ENCODE results near the gene INTS2. TPM values are rescaled to one million over a fixed set of nuclear protein-coding genes. Genes with fewer than 3 reads are reported as not detected.

Gene INTS2
- total RNA-seq, 1 experiment from 2014 or later: 20.8 TPM

DNA sequence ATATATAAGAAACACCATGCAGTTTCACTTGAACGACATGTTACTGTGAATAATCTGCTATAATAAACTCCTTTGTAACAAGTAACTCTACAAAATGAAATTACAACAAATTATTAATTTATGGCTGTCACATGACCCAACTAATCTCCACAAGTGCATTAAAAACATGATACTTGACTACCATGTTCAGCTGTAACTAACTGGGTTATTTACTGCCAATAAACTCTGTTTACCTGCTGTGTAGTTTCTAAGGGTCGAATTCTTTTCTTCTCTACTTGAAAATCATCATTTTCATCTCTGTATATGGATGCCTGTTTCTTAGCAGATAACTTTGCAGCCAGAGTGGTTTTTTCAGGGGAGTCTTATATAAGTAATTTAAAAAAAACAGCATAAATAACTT is 78.9 kb downstream of the INTS2 start:
- TF ChIP-seq, protein P1, sequence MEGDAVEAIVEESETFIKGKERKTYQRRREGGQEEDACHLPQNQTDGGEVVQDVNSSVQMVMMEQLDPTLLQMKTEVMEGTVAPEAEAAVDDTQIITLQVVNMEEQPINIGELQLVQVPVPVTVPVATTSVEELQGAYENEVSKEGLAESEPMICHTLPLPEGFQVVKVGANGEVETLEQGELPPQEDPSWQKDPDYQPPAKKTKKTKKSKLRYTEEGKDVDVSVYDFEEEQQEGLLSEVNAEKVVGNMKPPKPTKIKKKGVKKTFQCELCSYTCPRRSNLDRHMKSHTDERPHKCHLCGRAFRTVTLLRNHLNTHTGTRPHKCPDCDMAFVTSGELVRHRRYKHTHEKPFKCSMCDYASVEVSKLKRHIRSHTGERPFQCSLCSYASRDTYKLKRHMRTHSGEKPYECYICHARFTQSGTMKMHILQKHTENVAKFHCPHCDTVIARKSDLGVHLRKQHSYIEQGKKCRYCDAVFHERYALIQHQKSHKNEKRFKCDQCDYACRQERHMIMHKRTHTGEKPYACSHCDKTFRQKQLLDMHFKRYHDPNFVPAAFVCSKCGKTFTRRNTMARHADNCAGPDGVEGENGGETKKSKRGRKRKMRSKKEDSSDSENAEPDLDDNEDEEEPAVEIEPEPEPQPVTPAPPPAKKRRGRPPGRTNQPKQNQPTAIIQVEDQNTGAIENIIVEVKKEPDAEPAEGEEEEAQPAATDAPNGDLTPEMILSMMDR (conservative IDR thresholded peaks at IDR 0.05): no peak
- no peak overlapping the region for H3K56ac ChIP-seq (ENCODE audit: insufficient read length, low read depth, low read length)
- DNase-seq: no peak

More for the DNA sequence above, 78.9 kb downstream of the INTS2 start:
- Histone ChIP-seq H3K23ac (ENCODE audit: insufficient read length, low read depth, low read length) (no peak overlapping the region), H2BK120ac (ENCODE audit: low read depth, low read length, poor library complexity, severe bottlenecking) (no peak overlapping the region), H4K20me1 (ENCODE audit: control insufficient read depth, insufficient read depth, insufficient read length) (no peaks in the 10 kb centered on the region), H2BK15ac (ENCODE audit: low read depth, low read length) (no peak overlapping the region), H3T11ph (ENCODE audit: low read length) (no peak overlapping the region), H3K27ac (ENCODE audit: insufficient read length, low read depth, low read length) (no peak overlapping the region), H2BK5ac (ENCODE audit: insufficient read length, low read length) (no peak overlapping the region), H3K9ac (ENCODE audit: extremely low read depth, insufficient read length, low read length) (no peak overlapping the region), H4K5ac (ENCODE audit: insufficient read length, low read depth, low read length) (no peak overlapping the region), H3K27me3 (ENCODE audit: insufficient read depth, low read length) (no peaks in the 10 kb centered on the region), H3K4me1 (ENCODE audit: insufficient read depth, low read length) (no peaks in the 10 kb centered on the region), H4K91ac (ENCODE audit: insufficient read length, low read depth, low read length) (no peak overlapping the region), H2BK12ac (ENCODE audit: insufficient read length, low read depth, low read length) (no peak overlapping the region), H3K4me2 (ENCODE audit: insufficient read depth, insufficient read length, low read length) (no peak overlapping the region), H2AFZ (ENCODE audit: low read length) (no peak overlapping the region), H3K79me2 (ENCODE audit: insufficient read depth, low read length) (no peaks in the 10 kb centered on the region), H3K23me2 (ENCODE audit: insufficient read length, low read depth, low read length, poor library complexity, severe bottlenecking) (no peaks in the 10 kb centered on the region), H3K18ac (ENCODE audit: insufficient read length, low read depth, low read length) (no peak overlapping the region), H4K8ac (replicated peaks; ENCODE audit: insufficient read length, low read depth, low read length) (no peak overlapping the region), H3K79me1 (ENCODE audit: insufficient read depth, low read depth, low read length, poor library complexity, severe bottlenecking) (peaks cover 1% of the 10 kb centered on the region), H3K4ac (ENCODE audit: low read depth, low read length) (no peak overlapping the region), H2AK5ac (ENCODE audit: insufficient read length, low read length) (no peak overlapping the region), H2BK20ac (ENCODE audit: low read depth, low read length, poor library complexity, severe bottlenecking) (no peak overlapping the region), H3K9me3 (ENCODE audit: control insufficient read depth, low read depth, low read length) (no peaks in the 10 kb centered on the region), H3K14ac (ENCODE audit: insufficient read depth, low read length) (no peak overlapping the region)
- no peaks in the 10 kb centered on the region for H3K27me3 Mint-ChIP-seq (ENCODE audit: low read depth)
- H3K4me3 Mint-ChIP-seq: no peak overlapping the region
- no peaks in the 10 kb centered on the region for H3K9me3 Mint-ChIP-seq
- H3K27ac Mint-ChIP-seq: no peak overlapping the region
- no peaks in the 10 kb centered on the region for H3K4me1 Mint-ChIP-seq
- H3K36me3 Mint-ChIP-seq (ENCODE audit: insufficient read depth in 1 of 3, low read depth in 3 of 3): peaks cover 25 to 59% (median 58%) of the 10 kb centered on the region in 3 experiments; a peak in 6 of 7 replicates
- WGBS (ENCODE audit: extremely low coverage, insufficient read length, low lambda C conversion rate): no CpG with 5 or more reads among the region's 2 CpGs
